GM12878 (cell line): ENCODE data around the gene STRA6. TPM values are rescaled to one million over a fixed set of nuclear protein-coding genes. Genes with fewer than 3 reads are reported as not detected.

Experiments
- ATAC-seq: fragments of 200-7000 bp; cut with Tn5 transposase; 3 replicates; pipeline ENCODE4 v1.9.1; 2020; ENCODE audit warnings: mild to moderate bottlenecking, moderate library complexity
- BruUV-seq: library from RNA; stranded (reverse); fragments of 400-500 nt; replicated peaks from 2 replicates; lab custom pipeline; 2021; lab: Mats Ljungman, UMichigan
- CTCF ChIA-PET: fragments of 300-600 bp; sonication (Branson Sonifier 250); formaldehyde crosslinking; extraction: SDS; loops from one replicate; lab custom pipeline; 2021; ENCODE audit warnings: inconsistent platforms; lab: Yijun Ruan, JAX
- POLR2A ChIA-PET: fragments of 350-600 bp; formaldehyde crosslinking; extraction: SDS; loops from one replicate; lab custom pipeline; 2021; ENCODE audit warnings: inconsistent platforms; lab: Charles Lee
- RAD21 ChIA-PET: fragments of 300-600 bp; sonication (Branson Sonifier 250); formaldehyde crosslinking; loops from one replicate; lab custom pipeline; 2023; ENCODE audit warnings: antibody characterized with exemption; ENCODE audit not compliant: unreplicated experiment; lab: Charles Lee
- SMC1A ChIA-PET: fragments of 300-600 bp; sonication (Branson Sonifier 250); formaldehyde crosslinking; loops from one replicate; lab custom pipeline; 2023; ENCODE audit not compliant: unreplicated experiment, uncharacterized antibody; lab: Charles Lee
- DNase-seq: peaks from one replicate; pipeline ENCODE4 v3.0.0-alpha.2; 2011; ENCODE audit warnings: low read depth, low spot score
- FAIRE-seq: peaks from 3 replicates; lab custom pipeline; 2011; peaks lifted over from hg19 to GRCh38; lab: Jason Lieb, UNC
- H2AFZ ChIP-seq: 2 replicates; pipeline ENCODE4 v1.6.0; 2011; ENCODE audit warnings: low read depth, low read length, control low read depth; ENCODE audit not compliant: control insufficient read depth
- H3K27ac ChIP-seq: 2 replicates; pipeline ENCODE4 v1.5.1; 2011; ENCODE audit warnings: control low read depth; ENCODE audit not compliant: control insufficient read depth, insufficient read depth
- H3K27me3 ChIP-seq, 2 experiments: replicated peaks in 1 of 2; 2 replicates each; pipeline versions ENCODE4 v1.6.0 to v1.6.1; 2011; ENCODE audit warnings: low read length in 1 of 2; ENCODE audit not compliant: control insufficient read depth in 2 of 2, insufficient read depth in 2 of 2
- H3K36me3 ChIP-seq, 2 experiments: 2 replicates each; pipeline ENCODE4 v1.5.1; 2011; ENCODE audit warnings: low read length in 1 of 2; ENCODE audit not compliant: control insufficient read depth in 2 of 2, insufficient read depth in 2 of 2
- H3K4me1 ChIP-seq: 2 replicates; pipeline ENCODE4 v1.6.1; 2011; ENCODE audit warnings: mild to moderate bottlenecking, low read length, moderate library complexity, mixed read lengths; ENCODE audit not compliant: control insufficient read depth, insufficient read depth
- H3K4me2 ChIP-seq: 2 replicates; pipeline ENCODE4 v1.6.0; 2011; ENCODE audit warnings: control low read depth; ENCODE audit not compliant: control insufficient read depth, insufficient read depth
- H3K4me3 ChIP-seq: fragments of 200-600 bp; sonication (generic); 2 replicates; pipeline ENCODE4 v1.5.1; 2016
- H3K79me2 ChIP-seq: 2 replicates; pipeline ENCODE4 v1.6.0; 2011; ENCODE audit warnings: low read length; ENCODE audit not compliant: control insufficient read depth, insufficient read depth
- H3K9ac ChIP-seq: 2 replicates; pipeline ENCODE4 v1.8.0; 2011; ENCODE audit warnings: low read length, control low read depth, mixed read lengths; ENCODE audit not compliant: control insufficient read depth, insufficient read depth
- H3K9me3 ChIP-seq: replicated peaks from 3 replicates; pipeline ENCODE4 v1.5.1; 2011; ENCODE audit warnings: mild to moderate bottlenecking, low read length; ENCODE audit not compliant: control insufficient read depth, insufficient read depth
- H4K20me1 ChIP-seq: 2 replicates; pipeline ENCODE4 v1.6.0; 2011; ENCODE audit not compliant: control insufficient read depth, insufficient read depth
- CBX3 ChIP-seq: fragments of 200-600 bp; sonication (generic); IDR thresholded peaks from 2 replicates; pipeline ENCODE4 v1.6.1; 2016; ENCODE audit warnings: low read depth, borderline replicate concordance
- CUX1 ChIP-seq: IDR thresholded peaks from 2 replicates; pipeline ENCODE4 v1.6.1; 2012; ENCODE audit warnings: improper control_type of control experiment, low read depth, low read length; ENCODE audit not compliant: insufficient replicate concordance
- DPF2 ChIP-seq: fragments of 450-650 bp; IDR thresholded peaks from 2 replicates; pipeline ENCODE4 v1.6.1; 2017; ENCODE audit warnings: mild to moderate bottlenecking
- ETV6 ChIP-seq, 2 experiments: fragments of 450-650 bp in 1 of 2; IDR thresholded peaks in 1 of 2; conservative IDR thresholded peaks in 1 of 2; 2 replicates each; pipeline ENCODE4 v1.6.1; 2014; ENCODE audit warnings: antibody characterized with exemption in 1 of 2, borderline replicate concordance in 1 of 2, low read depth in 1 of 2, mild to moderate bottlenecking in 1 of 2, moderate library complexity in 1 of 2
- HCFC1 ChIP-seq: fragments of 150-350 bp; IDR thresholded peaks from 2 replicates; pipeline ENCODE4 v1.6.1; 2014; ENCODE audit warnings: low read length
- HDAC6 ChIP-seq: fragments of 200-600 bp; sonication (generic); IDR thresholded peaks from one replicate; pipeline ENCODE4 v1.8.0; 2017; ENCODE audit warnings: antibody characterized with exemption; ENCODE audit not compliant: unreplicated experiment
- MLLT1 ChIP-seq: fragments of 450-650 bp; IDR thresholded peaks from 2 replicates; pipeline ENCODE4 v1.6.1; 2016; ENCODE audit warnings: mild to moderate bottlenecking
- MXI1 ChIP-seq: fragments of 150-350 bp; IDR thresholded peaks from 2 replicates; pipeline ENCODE4 v1.6.1; 2011; ENCODE audit warnings: low read depth, mild to moderate bottlenecking, inconsistent platforms, low read length, improper control_type of control experiment
- NFYA ChIP-seq: IDR thresholded peaks from 2 replicates; pipeline ENCODE4 v1.6.1; 2011; ENCODE audit warnings: low read depth, mild to moderate bottlenecking, low read length, improper control_type of control experiment, borderline replicate concordance
- POLR2AphosphoS5 ChIP-seq: IDR thresholded peaks from 2 replicates; pipeline ENCODE4 v1.6.1; 2011; ENCODE audit warnings: mild to moderate bottlenecking, low read length, inconsistent platforms
- ZBTB4 ChIP-seq: fragments of 450-650 bp; formaldehyde crosslinking; IDR thresholded peaks from 2 replicates; pipeline ENCODE4 v1.4.0; 2022; ENCODE audit warnings: mild to moderate bottlenecking, moderate library complexity
- ZNF24 ChIP-seq: fragments of 450-650 bp; IDR thresholded peaks from 2 replicates; pipeline ENCODE4 v1.6.1; 2017; ENCODE audit warnings: antibody characterized with exemption, mild to moderate bottlenecking
- ZNF384 ChIP-seq: IDR thresholded peaks from 2 replicates; pipeline ENCODE4 v1.6.1; 2012; ENCODE audit warnings: low read depth, mild to moderate bottlenecking, low read length, improper control_type of control experiment, borderline replicate concordance
- WGBS: methylation state at CpG from one replicate; pipeline ENCODE4 v1.1.6; 2016; ENCODE audit warnings: low lambda C conversion rate; ENCODE audit not compliant: insufficient replicate concordance, insufficient coverage; ENCODE audit errors: missing lambda C conversion rate; 5-methylcytosine and 5-hydroxymethylcytosine counted together
- in situ Hi-C: fragments of 300-500 bp; cut with MboI; formaldehyde crosslinking; loops from 9 replicates; pipeline ENCODE4 v1.14.3; 2018; ENCODE audit warnings: mixed read lengths
- intact Hi-C: fragments of 100-400 bp; cut with micrococcal nuclease; formaldehyde crosslinking; loops from one replicate; pipeline ENCODE4 v1.14.2; 2022; ENCODE audit not compliant: unreplicated experiment
- polyA plus RNA-seq, 11 experiments: library from polyadenylated mRNA; depleted of rRNA in 4 of 11; unstranded in 6 of 11; stranded (reverse) in 5 of 11; fragments of >200 nt; fragmentation: Nextera tagmentation in 4 of 11; fragmentation: Illumina TruSeq in 1 of 11; extraction: Ambion mirVana in 4 of 11; extraction: Trizol in 1 of 11; gene quantifications; 1 replicate in 1 of 11; 2 replicates in 10 of 11; pipeline versions ENCODE4 v1.2.1 to v1.2.3, GENCODE V29; 2011 to 2016; ENCODE audit warnings: inconsistent platforms in 2 of 11, missing spikeins in 2 of 11, low read depth in 1 of 11
- total RNA-seq, 4 experiments: library from RNA; depleted of rRNA in 3 of 4; stranded (reverse); fragments of >200 nt in 3 of 4; fragmentation: Illumina TruSeq in 1 of 4; extraction: Trizol in 1 of 4; gene quantifications; 2 replicates each; pipeline versions ENCODE4 v1.2.1 to v1.2.3, GENCODE V29; 2013 to 2021

Gene STRA6
- total and polyA plus RNA-seq, 10 of the 15 experiments (the other 5 are each of a cell fraction or from before 2014, with no cell fraction given), result 0.31 to 10.8 (median 5.8) TPM

GRCh38 chr15:74155766-74156417 lies 46.7 kb downstream of the STRA6 start (continued):
- TF ChIP-seq MLLT1 (no peak), ETV6 (conservative IDR thresholded peaks at IDR 0.05 in 1 of 2, IDR thresholded peaks at IDR 0.05 in 1 of 2; ENCODE audit: borderline replicate concordance in 1 of 2, low read depth in 1 of 2) (no peak), MXI1 (no peak), HCFC1 (no peak), DPF2 (no peak)

- Histone ChIP-seq H2AFZ (no peak overlapping the region), H3K27ac (no peak overlapping the region), H3K79me2 (no peaks in the 10 kb centered on the region), H4K20me1 (no peaks in the 10 kb centered on the region), H3K4me2 (no peak overlapping the region), H3K27me3 (no peaks in the 10 kb centered on the region), H3K4me3 (no peak overlapping the region), H3K4me1 (no peaks in the 10 kb centered on the region), H3K9me3 (no peaks in the 10 kb centered on the region; the same call in 2 of the 3 replicates), H3K9ac (no peak overlapping the region), H3K36me3 (no peaks in the 10 kb centered on the region)
- WGBS, result 48% methylated on average over 2 of the region's 2 CpGs
- DNase-seq, result no peak
- in situ Hi-C loops (no loop called here), intact Hi-C loops (no loop called here)
- FAIRE-seq, result no peak
- ATAC-seq, result no peak
- RAD21 ChIA-PET, result no interaction called here
- no TSS peak for BruUV-seq
- SMC1A ChIA-PET, result no interaction called here
- CTCF ChIA-PET, result interaction anchor here (1.2 kb wide), 1 partner anchor 305 kb away, joined by 3 read pairs; no protein-coding TSS in a partner anchor
- POLR2A ChIA-PET, result no interaction called here
- TF ChIP-seq ZNF384 (no peak), HDAC6 (no peak), POLR2AphosphoS5 (no peak), ZBTB4 (CRISPR knock-in tag) (no peak), CBX3 (no peak), NFYA (no peak), CUX1 (no peak), ZNF24 (no peak)
These were observed 55.5 kb downstream of the STRA6 start for GRCh38 chr15:74147051-74147450.
